Prostate gland (tissue), 2 donors: ENCODE data around the gene EPOP. TPM values are rescaled to one million over a fixed set of nuclear protein-coding genes. Genes with fewer than 3 reads are reported as not detected.
A peak's percentile ranks its signal among the peaks of the same experiment; 100 is the strongest.

ENCODE experiments used
- DNase-seq: peaks from one replicate; pipeline ENCODE4 v3.0.0-alpha.2; 2019; ENCODE audit warnings: low spot score
- H3K27ac ChIP-seq, 2 donors: fragments of 200-600 bp; sonication (generic); 2 replicates each; pipeline ENCODE4 v1.5.1; 2017 to 2019
- H3K27me3 ChIP-seq: fragments of 200-600 bp; sonication (generic); replicated peaks from 2 replicates; pipeline ENCODE4 v1.5.1; 2019; ENCODE audit not compliant: insufficient read depth
- H3K36me3 ChIP-seq, 2 donors: fragments of 200-600 bp; sonication (generic); 1 replicate in 1 of 2; 2 replicates in 1 of 2; pipeline versions ENCODE4 v1.5.1 to v1.8.1; 2017 to 2019
- H3K4me1 ChIP-seq: fragments of 200-600 bp; sonication (generic); replicated peaks from 2 replicates; pipeline ENCODE4 v1.5.1; 2019
- H3K4me3 ChIP-seq, 2 donors: fragments of 200-600 bp; sonication (generic); 2 replicates each; pipeline ENCODE4 v1.5.1; 2017 to 2019
- H3K9me3 ChIP-seq: fragments of 200-600 bp; sonication (generic); 2 replicates; pipeline ENCODE4 v1.5.1; 2017
- POLR2A ChIP-seq: fragments of 450-650 bp; IDR thresholded peaks from one replicate; pipeline ENCODE4 v1.6.1; 2016; ENCODE audit warnings: antibody characterized with exemption, mild to moderate bottlenecking
- POLR2AphosphoS5 ChIP-seq: sonication (generic); formaldehyde crosslinking; IDR thresholded peaks from one replicate; pipeline ENCODE4 v1.6.1; 2017; ENCODE audit warnings: antibody characterized with exemption
- WGBS: methylation state at CpG from one replicate; pipeline ENCODE4 v1.1.5; 2018; 5-methylcytosine and 5-hydroxymethylcytosine counted together
- intact Hi-C: fragments of 100-400 bp; cut with DNase I; formaldehyde crosslinking; loops from one replicate; pipeline ENCODE4 v1.14.2; 2022
- total RNA-seq, 2 donors: library from RNA; depleted of rRNA; stranded (reverse); fragments of >200 nt; gene quantifications; one replicate each; pipeline ENCODE4 v1.1.0, GENCODE V29; 2016
- TF ChIP-seq, protein P1 (sequence below), 4 experiments: fragments of 200-600 bp in 2 of 4; fragments of 450-650 bp in 2 of 4; sonication (generic) in 2 of 4; IDR thresholded peaks; 1 replicate in 3 of 4; 2 replicates in 1 of 4; pipeline ENCODE4 v1.5.1; 2016 to 2019; ENCODE audit warnings: antibody characterized with exemption in 4 of 4, mild to moderate bottlenecking in 2 of 4, moderate library complexity in 2 of 4

Gene EPOP
- total RNA-seq, 2 donors from 2014 or later = 4.1 to 11.0 TPM

DNA sequence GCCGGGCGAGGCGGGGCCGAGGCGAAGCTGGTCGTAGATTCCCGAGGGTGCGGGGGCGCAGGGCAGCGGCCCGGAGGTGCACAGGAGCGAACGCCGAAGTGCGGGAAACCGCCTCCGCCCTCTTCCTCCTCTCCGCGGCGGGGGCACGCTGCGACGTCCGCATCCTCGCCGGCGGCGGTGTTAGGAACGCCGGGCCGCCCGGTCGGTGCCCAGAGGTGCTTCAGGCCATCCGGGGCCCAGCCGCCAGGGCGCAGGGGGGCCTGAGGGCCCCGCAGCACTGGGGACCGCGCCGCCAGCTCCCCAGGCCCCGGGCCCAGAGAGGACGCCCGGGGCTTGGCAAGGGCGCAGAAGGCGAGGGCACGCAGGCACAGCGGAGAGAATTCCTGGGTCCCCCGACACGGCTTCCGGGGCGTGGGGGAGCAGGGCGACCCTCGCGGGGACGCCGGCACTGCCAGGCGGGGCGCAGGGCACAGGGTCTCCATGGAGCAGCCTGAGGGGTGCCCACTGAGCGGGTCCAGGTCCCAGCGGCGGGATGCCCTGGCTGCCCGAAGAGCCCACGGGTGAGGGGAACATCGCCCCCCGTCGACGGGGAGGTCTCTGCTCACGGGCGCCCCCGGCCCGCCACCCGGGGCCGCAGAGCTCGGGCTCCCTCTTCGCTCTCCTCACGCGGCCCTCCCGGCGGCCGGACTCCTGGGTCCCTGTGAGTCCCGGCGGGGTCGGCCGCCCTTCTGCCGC lies 576 bp downstream of the EPOP start:
- intact Hi-C loops = no loop called here
- Histone ChIP-seq H3K36me3 (no peaks in the 10 kb centered on the region), H3K27me3 (no peaks in the 10 kb centered on the region), H3K27ac (peak overlapping the region; percentile 60 to 66), H3K4me3 (peak overlapping the region; percentile 53 to 61), H3K4me1 (peaks cover 3% of the 10 kb centered on the region), H3K9me3 (no peaks in the 10 kb centered on the region)
- 2% methylated on average over 36 of the region's 85 CpGs for WGBS
- no peak for DNase-seq
- TF ChIP-seq, protein P1, sequence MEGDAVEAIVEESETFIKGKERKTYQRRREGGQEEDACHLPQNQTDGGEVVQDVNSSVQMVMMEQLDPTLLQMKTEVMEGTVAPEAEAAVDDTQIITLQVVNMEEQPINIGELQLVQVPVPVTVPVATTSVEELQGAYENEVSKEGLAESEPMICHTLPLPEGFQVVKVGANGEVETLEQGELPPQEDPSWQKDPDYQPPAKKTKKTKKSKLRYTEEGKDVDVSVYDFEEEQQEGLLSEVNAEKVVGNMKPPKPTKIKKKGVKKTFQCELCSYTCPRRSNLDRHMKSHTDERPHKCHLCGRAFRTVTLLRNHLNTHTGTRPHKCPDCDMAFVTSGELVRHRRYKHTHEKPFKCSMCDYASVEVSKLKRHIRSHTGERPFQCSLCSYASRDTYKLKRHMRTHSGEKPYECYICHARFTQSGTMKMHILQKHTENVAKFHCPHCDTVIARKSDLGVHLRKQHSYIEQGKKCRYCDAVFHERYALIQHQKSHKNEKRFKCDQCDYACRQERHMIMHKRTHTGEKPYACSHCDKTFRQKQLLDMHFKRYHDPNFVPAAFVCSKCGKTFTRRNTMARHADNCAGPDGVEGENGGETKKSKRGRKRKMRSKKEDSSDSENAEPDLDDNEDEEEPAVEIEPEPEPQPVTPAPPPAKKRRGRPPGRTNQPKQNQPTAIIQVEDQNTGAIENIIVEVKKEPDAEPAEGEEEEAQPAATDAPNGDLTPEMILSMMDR (IDR thresholded peaks at IDR 0.05) = no peak
- TF ChIP-seq POLR2A (no peak), POLR2AphosphoS5 (no peak)

DNA sequence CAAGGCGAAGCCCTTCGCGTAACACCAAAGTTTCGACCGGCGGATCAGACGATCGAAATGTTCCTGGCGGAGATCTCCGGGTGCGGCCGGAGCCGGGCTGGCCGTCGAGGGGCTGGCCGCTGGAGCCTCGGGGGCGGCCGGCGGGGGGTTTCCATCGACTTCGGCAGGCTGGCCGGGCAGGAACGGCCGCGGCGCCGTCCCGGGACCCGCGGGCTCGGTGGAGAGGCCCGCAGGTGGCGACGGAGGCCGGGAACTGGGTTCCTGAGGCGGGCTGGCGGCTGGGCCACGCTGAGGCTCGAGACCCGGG lies 1.1 kb downstream of the EPOP start:
- no peaks in the 10 kb centered on the region for H3K9me3 ChIP-seq
- intact Hi-C loops = no loop called here
- TF ChIP-seq, protein P1 (IDR thresholded peaks at IDR 0.05) = peak in 1 of 4 experiments; percentile 25
- TF ChIP-seq POLR2AphosphoS5 = no peak
- H3K4me1 ChIP-seq = peaks cover 3% of the 10 kb centered on the region
- H3K27me3 ChIP-seq = no peaks in the 10 kb centered on the region
- no peak overlapping the region for H3K27ac ChIP-seq
- WGBS = 0% methylated on average over 22 of the region's 41 CpGs
- no peaks in the 10 kb centered on the region for H3K36me3 ChIP-seq
- no peak for DNase-seq
- peak overlapping the region; percentile 53 to 61 for H3K4me3 ChIP-seq

DNA sequence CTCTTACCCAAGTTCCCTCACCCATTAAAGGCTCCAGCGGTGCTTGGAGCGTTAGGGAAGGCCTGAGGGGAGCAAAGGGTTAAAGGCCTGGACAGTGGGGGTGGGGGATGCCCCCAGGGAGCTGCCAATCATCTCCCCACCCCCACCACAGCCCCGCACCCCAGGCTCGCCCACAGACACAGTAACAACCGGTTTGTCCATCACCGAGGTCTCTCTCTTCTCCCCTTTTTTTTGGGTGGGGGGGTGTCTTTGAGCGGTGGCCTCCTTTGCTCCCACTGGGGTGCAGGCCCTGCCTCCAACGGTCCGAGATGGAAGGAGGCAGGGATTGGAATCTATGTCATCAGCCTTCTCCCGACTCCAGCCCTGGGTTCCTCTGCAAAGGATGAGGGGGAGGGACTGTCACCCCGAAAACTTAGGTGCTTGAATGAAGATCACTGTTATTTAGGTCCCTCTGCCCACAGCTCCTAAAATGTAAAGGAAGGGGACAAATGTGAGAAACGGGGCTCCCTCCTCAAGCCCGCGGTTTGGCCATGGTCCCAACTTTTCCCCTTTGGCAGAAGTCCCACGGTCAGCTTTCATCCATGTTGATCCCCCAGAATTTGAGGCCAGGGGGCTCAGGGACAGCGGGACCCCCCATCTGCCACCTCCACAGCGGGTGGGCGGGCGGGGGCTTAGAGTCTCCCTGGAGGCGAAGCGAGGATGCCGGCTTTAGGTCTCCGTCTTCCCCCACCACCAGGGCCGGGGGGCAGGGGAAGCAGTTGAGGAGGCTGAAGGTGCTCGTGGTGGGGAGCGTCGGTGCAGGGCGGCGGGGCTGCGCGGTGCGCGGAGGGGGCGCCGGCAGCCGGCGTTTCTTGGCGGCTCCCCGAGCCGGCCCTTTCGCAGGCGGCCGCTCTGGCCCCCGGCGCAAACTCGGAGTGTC lies 1.7 kb downstream of the EPOP start:
- DNase-seq = no peak
- WGBS = 32% methylated on average over 27 of the region's 46 CpGs
- H3K27ac ChIP-seq = no peak overlapping the region
- TF ChIP-seq, protein P1 (IDR thresholded peaks at IDR 0.05) = no peak
- TF ChIP-seq POLR2AphosphoS5 = no peak
- H3K27me3 ChIP-seq = no peaks in the 10 kb centered on the region
- intact Hi-C loops = no loop called here
- no peaks in the 10 kb centered on the region for H3K9me3 ChIP-seq
- no peaks in the 10 kb centered on the region for H3K36me3 ChIP-seq
- H3K4me1 ChIP-seq = peaks cover 3% of the 10 kb centered on the region
- peak overlapping the region; percentile 53 to 61 for H3K4me3 ChIP-seq

DNA sequence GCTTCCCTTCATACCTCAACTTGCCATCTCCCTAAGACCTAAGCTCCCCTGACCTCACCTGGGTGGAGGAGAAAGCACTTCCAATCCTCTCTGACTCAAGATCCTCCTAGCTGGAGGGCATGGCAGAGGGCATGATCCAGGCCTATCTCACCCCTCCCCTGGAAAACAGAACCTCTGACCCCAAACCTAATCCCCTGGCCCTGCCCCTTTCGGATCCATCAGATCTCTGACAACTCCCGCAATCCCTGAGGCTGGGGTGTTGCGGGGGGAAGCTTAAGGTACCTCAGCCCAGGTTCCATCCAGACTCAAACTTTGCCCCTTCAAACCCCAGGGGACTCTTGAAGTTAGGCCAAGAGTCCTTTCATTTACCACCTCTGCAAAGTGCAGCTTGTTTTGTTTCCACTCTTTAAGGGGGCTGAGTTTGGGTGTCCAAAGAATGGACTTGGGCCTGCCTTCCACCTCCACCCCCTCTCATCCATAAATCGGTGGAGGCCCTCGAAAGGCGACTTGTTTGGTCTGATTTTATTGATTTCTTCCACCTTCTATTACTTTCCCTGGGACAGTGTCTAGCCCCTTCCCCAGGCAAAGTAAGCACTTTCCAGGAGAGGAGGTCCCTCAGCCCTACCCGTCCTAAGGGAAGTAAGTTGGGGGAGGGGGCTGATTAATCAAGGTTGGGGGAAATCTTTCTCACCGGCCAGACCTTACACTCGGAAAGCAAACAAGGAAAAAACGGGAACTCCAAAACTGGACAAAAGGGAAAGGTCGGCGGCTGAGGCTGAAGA lies 2.6 kb downstream of the EPOP start:
- H3K27me3 ChIP-seq = no peaks in the 10 kb centered on the region
- DNase-seq = no peak
- H3K4me1 ChIP-seq = peaks cover 3% of the 10 kb centered on the region
- intact Hi-C loops = no loop called here
- H3K36me3 ChIP-seq = no peaks in the 10 kb centered on the region
- H3K4me3 ChIP-seq = no peak overlapping the region
- H3K9me3 ChIP-seq = no peaks in the 10 kb centered on the region
- WGBS = 89% methylated on average over 12 of the region's 12 CpGs
- no peak for TF ChIP-seq POLR2AphosphoS5
- no peak for TF ChIP-seq POLR2A
- TF ChIP-seq, protein P1 (IDR thresholded peaks at IDR 0.05) = no peak
- no peak overlapping the region for H3K27ac ChIP-seq
